DOHH2 (cell line): Measurements from ENCODE around the gene SLC66A2.
A peak's percentile ranks its signal among the peaks of the same experiment; 100 is the strongest.

Experiments used
- H3F3A ChIP-seq: fragments of 200-600 bp; sonication (generic), shearing (Covaris generic); 2 replicates; pipeline ENCODE4 v1.6.0; 2016; ENCODE audit warnings: antibody characterized with exemption, mild to moderate bottlenecking; ENCODE audit not compliant: control insufficient read depth, insufficient read depth
- H3K27ac ChIP-seq: fragments of 200-600 bp; sonication (generic); 2 replicates; pipeline ENCODE4 v1.5.1; 2014; ENCODE audit warnings: low read depth, mild to moderate bottlenecking, low read length, moderate library complexity
- H3K27me3 ChIP-seq: fragments of 200-600 bp; sonication (generic); 2 replicates; pipeline ENCODE4 v1.6.1; 2014; ENCODE audit warnings: mild to moderate bottlenecking, low read length, mixed read lengths; ENCODE audit not compliant: control insufficient read depth
- H3K36me3 ChIP-seq: fragments of 200-600 bp; sonication (generic); 2 replicates; pipeline ENCODE4 v1.6.1; 2014; ENCODE audit warnings: mild to moderate bottlenecking, low read length, moderate library complexity, mixed read lengths; ENCODE audit not compliant: control insufficient read depth
- H3K4me1 ChIP-seq: fragments of 200-600 bp; sonication (generic); 2 replicates; pipeline ENCODE4 v1.6.1; 2014; ENCODE audit warnings: mild to moderate bottlenecking, low read length, mixed read lengths; ENCODE audit not compliant: control insufficient read depth
- H3K4me2 ChIP-seq: fragments of 200-600 bp; sonication (generic); 2 replicates; pipeline ENCODE4 v1.6.0; 2014; ENCODE audit warnings: mild to moderate bottlenecking, low read length, moderate library complexity
- H3K4me3 ChIP-seq: fragments of 200-600 bp; sonication (generic); 2 replicates; pipeline ENCODE4 v1.5.1; 2014; ENCODE audit warnings: mild to moderate bottlenecking, low read length, mixed read lengths
- H3K79me2 ChIP-seq: fragments of 200-600 bp; sonication (generic); 2 replicates; pipeline ENCODE4 v1.6.1; 2014; ENCODE audit warnings: mild to moderate bottlenecking, low read length, mixed read lengths; ENCODE audit not compliant: control insufficient read depth
- H3K9me2 ChIP-seq: fragments of 200-600 bp; sonication (generic); replicated peaks from 2 replicates; pipeline ENCODE4 v1.6.1; 2014; ENCODE audit warnings: mild to moderate bottlenecking, low read length, mixed read lengths; ENCODE audit not compliant: control insufficient read depth
- H3K9me3 ChIP-seq: fragments of 200-600 bp; sonication (generic); 2 replicates; pipeline ENCODE4 v1.6.1; 2014; ENCODE audit warnings: antibody characterized with exemption, low read length, mixed read lengths; ENCODE audit not compliant: control insufficient read depth, insufficient read depth
- H4K20me1 ChIP-seq: fragments of 200-600 bp; sonication (generic); 2 replicates; pipeline ENCODE4 v1.6.0; 2014; ENCODE audit warnings: low read depth, mild to moderate bottlenecking, antibody characterized with exemption, low read length, moderate library complexity; ENCODE audit not compliant: control insufficient read depth, insufficient read depth
- EZH2phosphoT487 ChIP-seq: fragments of 200-600 bp; sonication (generic); IDR thresholded peaks from 2 replicates; pipeline ENCODE4 v1.6.1; 2017; ENCODE audit warnings: borderline replicate concordance, mild to moderate bottlenecking, antibody characterized with exemption, low read length, moderate library complexity, mixed read lengths
- TF ChIP-seq, protein P1 (sequence below): fragments of 200-600 bp; sonication (generic); IDR thresholded peaks from one replicate; pipeline ENCODE4 v1.5.1; 2014; ENCODE audit warnings: antibody characterized with exemption, mild to moderate bottlenecking, low read depth, low read length; ENCODE audit not compliant: poor library complexity, severe bottlenecking

Gene SLC66A2

GRCh38 chr18:79952456-79952995, 1.1 kb upstream of the SLC66A2 start:
- peaks cover 42% of the 10 kb centered on the region for H3K4me1 ChIP-seq
- peaks cover 18% of the 10 kb centered on the region for H4K20me1 ChIP-seq
- TF ChIP-seq EZH2phosphoT487, result no peak
- TF ChIP-seq, protein P1, sequence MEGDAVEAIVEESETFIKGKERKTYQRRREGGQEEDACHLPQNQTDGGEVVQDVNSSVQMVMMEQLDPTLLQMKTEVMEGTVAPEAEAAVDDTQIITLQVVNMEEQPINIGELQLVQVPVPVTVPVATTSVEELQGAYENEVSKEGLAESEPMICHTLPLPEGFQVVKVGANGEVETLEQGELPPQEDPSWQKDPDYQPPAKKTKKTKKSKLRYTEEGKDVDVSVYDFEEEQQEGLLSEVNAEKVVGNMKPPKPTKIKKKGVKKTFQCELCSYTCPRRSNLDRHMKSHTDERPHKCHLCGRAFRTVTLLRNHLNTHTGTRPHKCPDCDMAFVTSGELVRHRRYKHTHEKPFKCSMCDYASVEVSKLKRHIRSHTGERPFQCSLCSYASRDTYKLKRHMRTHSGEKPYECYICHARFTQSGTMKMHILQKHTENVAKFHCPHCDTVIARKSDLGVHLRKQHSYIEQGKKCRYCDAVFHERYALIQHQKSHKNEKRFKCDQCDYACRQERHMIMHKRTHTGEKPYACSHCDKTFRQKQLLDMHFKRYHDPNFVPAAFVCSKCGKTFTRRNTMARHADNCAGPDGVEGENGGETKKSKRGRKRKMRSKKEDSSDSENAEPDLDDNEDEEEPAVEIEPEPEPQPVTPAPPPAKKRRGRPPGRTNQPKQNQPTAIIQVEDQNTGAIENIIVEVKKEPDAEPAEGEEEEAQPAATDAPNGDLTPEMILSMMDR, result no peak
- H3K27me3 ChIP-seq, result peaks cover 6% of the 10 kb centered on the region
- H3K4me3 ChIP-seq, result peak overlapping the region; percentile 76
- H3K36me3 ChIP-seq, result peaks cover 22% of the 10 kb centered on the region
- H3K9me3 ChIP-seq, result no peaks in the 10 kb centered on the region
- peaks cover 34% of the 10 kb centered on the region for H3K79me2 ChIP-seq
- peaks cover 12% of the 10 kb centered on the region for H3F3A ChIP-seq
- H3K9me2 ChIP-seq, result no peaks in the 10 kb centered on the region
- peak overlapping the region; percentile 79 for H3K4me2 ChIP-seq
- H3K27ac ChIP-seq, result no peak overlapping the region

- peaks cover 50% of the 10 kb centered on the region for H3K4me1 ChIP-seq
- peaks cover 51% of the 10 kb centered on the region for H3K79me2 ChIP-seq
- peak overlapping the region; percentile 92 for H3K27ac ChIP-seq
- H3F3A ChIP-seq, result peaks cover 12% of the 10 kb centered on the region
- peaks cover 18% of the 10 kb centered on the region for H4K20me1 ChIP-seq
- TF ChIP-seq EZH2phosphoT487, result no peak
- TF ChIP-seq, protein P1, result no peak
- no peaks in the 10 kb centered on the region for H3K9me2 ChIP-seq
- peaks cover 30% of the 10 kb centered on the region for H3K36me3 ChIP-seq
- H3K4me2 ChIP-seq, result peak overlapping the region; percentile 79
- H3K4me3 ChIP-seq, result peak overlapping the region; percentile 76
- H3K9me3 ChIP-seq, result no peaks in the 10 kb centered on the region
- peaks cover 6% of the 10 kb centered on the region for H3K27me3 ChIP-seq
These were observed 725 bp downstream of the SLC66A2 start for GRCh38 chr18:79950515-79951341.

DNA sequence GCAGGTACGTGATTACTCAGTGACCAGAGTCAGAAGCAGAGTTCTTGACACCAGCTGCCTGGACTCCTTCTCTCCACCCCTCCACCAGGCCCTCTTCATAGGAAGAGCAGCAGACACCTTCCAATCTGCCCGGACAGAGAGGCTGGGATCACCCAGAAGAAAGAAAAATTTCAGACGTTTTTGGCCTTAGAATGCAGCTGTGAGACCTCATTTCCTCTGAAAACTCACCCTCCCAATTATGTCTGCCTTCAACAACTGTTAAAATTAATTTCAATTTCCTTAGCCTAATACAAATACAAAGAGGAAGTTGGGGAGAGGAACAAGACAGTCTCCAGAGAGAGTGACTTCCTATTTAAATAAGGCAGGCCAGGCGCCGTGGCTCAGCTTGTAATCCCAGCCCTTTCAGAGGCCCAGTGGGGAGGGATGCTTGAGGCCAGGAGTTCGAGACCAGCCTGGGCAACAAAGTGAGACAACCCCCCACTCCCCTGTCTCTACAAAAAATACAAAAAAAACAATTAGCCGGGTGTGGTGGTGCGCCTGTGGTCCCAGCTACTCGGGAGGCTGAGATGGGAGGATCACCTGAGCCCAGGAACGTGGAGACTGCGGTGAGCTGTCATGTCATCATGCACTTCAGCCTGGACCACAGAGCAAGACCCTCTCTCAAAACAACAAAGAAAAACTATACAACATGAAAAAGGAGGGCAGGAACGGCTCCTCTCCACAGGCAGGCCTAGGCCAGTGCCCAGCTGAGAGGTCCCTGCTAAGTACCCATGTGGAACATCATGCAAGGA, 1.6 kb downstream of the SLC66A2 start:
- H3K27ac ChIP-seq, result peak overlapping the region; percentile 92
- H4K20me1 ChIP-seq, result peaks cover 23% of the 10 kb centered on the region
- no peaks in the 10 kb centered on the region for H3K9me3 ChIP-seq
- peak overlapping the region; percentile 76 for H3K4me3 ChIP-seq
- H3K36me3 ChIP-seq, result peaks cover 30% of the 10 kb centered on the region
- no peak for TF ChIP-seq EZH2phosphoT487
- TF ChIP-seq, protein P1, result no peak
- peaks cover 59% of the 10 kb centered on the region for H3K79me2 ChIP-seq
- H3K27me3 ChIP-seq, result peaks cover 6% of the 10 kb centered on the region
- H3K4me1 ChIP-seq, result peaks cover 54% of the 10 kb centered on the region
- H3F3A ChIP-seq, result peaks cover 12% of the 10 kb centered on the region
- H3K4me2 ChIP-seq, result peak overlapping the region; percentile 79
- H3K9me2 ChIP-seq, result no peaks in the 10 kb centered on the region
